GM21786 (cell line): ENCODE results near the gene PCBP2.
"Not testable (repeated sequence)": the region's sequence is repeated elsewhere in the genome, so short reads cannot be mapped to it uniquely, and the experiment has no call there.

Source experiments
- ATAC-seq: cut with Tn5 transposase; IDR thresholded peaks from one replicate; pipeline ENCODE4 v1.9.1; 2021; ENCODE audit not compliant: unreplicated experiment

The PCBP2 gene

GRCh38 chr12:53451661-53452158 is at the start of gene PCBP2:
Gene PCBP2, plus strand, starts transcription at chr12:53452102. Its CDS starts 2,699 bp downstream, at chr12:53454801.
- ATAC-seq: peak; percentile 98

GRCh38 chr12:53402351-53402750 is 49.6 kb upstream of the PCBP2 start:
- not testable (repeated sequence) for ATAC-seq

- ATAC-seq: no peak
Observed at GRCh38 chr12:53402871-53403270, 49.0 kb upstream of the PCBP2 start.

- no peak for ATAC-seq
Observed at GRCh38 chr12:53410951-53411350, 41.0 kb upstream of the PCBP2 start.

- no peak for ATAC-seq
Observed at GRCh38 chr12:53413485-53414204, 38.3 kb upstream of the PCBP2 start.

GRCh38 chr12:53414756-53415417 is 37.0 kb upstream of the PCBP2 start:
- no peak for ATAC-seq

- ATAC-seq: not testable (repeated sequence)
Observed at GRCh38 chr12:53415752-53416389, 36.0 kb upstream of the PCBP2 start.

GRCh38 chr12:53417291-53417816 is 34.5 kb upstream of the PCBP2 start:
- not testable (repeated sequence) for ATAC-seq

- ATAC-seq: no peak
Observed at GRCh38 chr12:53418221-53418620, 33.7 kb upstream of the PCBP2 start.

GRCh38 chr12:53419756-53420155 is 32.1 kb upstream of the PCBP2 start:
- no peak for ATAC-seq

GRCh38 chr12:53422247-53422646 is 29.7 kb upstream of the PCBP2 start:
- not testable (repeated sequence) for ATAC-seq

GRCh38 chr12:53423597-53423996 is 28.3 kb upstream of the PCBP2 start, which contains the start of gene AMHR2:
Gene AMHR2, plus strand, starts transcription at chr12:53423855. Its CDS starts 80 bp downstream, at chr12:53423935.
- ATAC-seq: no peak

GRCh38 chr12:53424626-53425514 is 27.0 kb upstream of the PCBP2 start:
- no peak for ATAC-seq

GRCh38 chr12:53425515-53426150 is 26.3 kb upstream of the PCBP2 start:
- no peak for ATAC-seq

- no peak for ATAC-seq
Observed at GRCh38 chr12:53427905-53428594, 23.9 kb upstream of the PCBP2 start.

- ATAC-seq: no peak
Observed at GRCh38 chr12:53428741-53429140, 23.2 kb upstream of the PCBP2 start.

GRCh38 chr12:53430116-53430515 is 21.8 kb upstream of the PCBP2 start:
- no peak for ATAC-seq

- no peak for ATAC-seq
Observed at GRCh38 chr12:53431187-53431586, 20.7 kb upstream of the PCBP2 start.

GRCh38 chr12:53435326-53435725 is 16.6 kb upstream of the PCBP2 start:
- ATAC-seq: not testable (repeated sequence)
